ENCODE results near the gene RHOBTB3. TPM values are rescaled to one million over a fixed set of nuclear protein-coding genes. Genes with fewer than 3 reads are reported as not detected.
A peak's percentile ranks its signal among the peaks of the same experiment; 100 is the strongest.

RHOBTB3 gene
- total RNA-seq, 1 donor: 314 TPM

DNA sequence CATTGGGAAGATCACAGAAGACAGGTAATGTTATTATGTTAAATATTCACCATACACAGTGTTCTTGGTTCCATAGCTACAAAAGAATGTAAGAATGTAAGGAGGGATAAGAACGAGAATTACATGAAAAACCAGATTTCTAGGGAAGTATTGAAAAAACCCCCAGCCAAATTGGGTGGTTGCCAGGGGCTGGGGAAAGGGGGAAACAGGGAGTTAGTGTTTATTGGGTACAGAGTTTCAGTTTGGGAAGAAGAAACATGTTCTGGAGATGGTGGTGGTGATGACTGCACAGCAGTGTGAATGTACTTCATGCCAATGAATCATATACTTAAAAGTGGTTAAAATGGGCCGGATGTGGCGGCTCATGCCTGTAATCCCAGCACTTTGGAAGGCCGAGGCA, 51.0 kb downstream of the RHOBTB3 start:
- H3K4me3 ChIP-seq (ENCODE audit: insufficient read depth, low read length): no peak overlapping the region
- no peaks in the 10 kb centered on the region for H3K9me3 ChIP-seq (ENCODE audit: low read depth, low read length)
- DNase-seq (ENCODE audit: insufficient read length, low spot score, missing footprints): no peak
- H4K20me1 ChIP-seq (ENCODE audit: insufficient read depth, low read length): no peaks in the 10 kb centered on the region
- H3K79me2 ChIP-seq (ENCODE audit: insufficient read depth, low read length): no peaks in the 10 kb centered on the region
- peaks cover 41% of the 10 kb centered on the region for H3K4me1 ChIP-seq (ENCODE audit: insufficient read depth, low read length)
- TF ChIP-seq, protein P1, sequence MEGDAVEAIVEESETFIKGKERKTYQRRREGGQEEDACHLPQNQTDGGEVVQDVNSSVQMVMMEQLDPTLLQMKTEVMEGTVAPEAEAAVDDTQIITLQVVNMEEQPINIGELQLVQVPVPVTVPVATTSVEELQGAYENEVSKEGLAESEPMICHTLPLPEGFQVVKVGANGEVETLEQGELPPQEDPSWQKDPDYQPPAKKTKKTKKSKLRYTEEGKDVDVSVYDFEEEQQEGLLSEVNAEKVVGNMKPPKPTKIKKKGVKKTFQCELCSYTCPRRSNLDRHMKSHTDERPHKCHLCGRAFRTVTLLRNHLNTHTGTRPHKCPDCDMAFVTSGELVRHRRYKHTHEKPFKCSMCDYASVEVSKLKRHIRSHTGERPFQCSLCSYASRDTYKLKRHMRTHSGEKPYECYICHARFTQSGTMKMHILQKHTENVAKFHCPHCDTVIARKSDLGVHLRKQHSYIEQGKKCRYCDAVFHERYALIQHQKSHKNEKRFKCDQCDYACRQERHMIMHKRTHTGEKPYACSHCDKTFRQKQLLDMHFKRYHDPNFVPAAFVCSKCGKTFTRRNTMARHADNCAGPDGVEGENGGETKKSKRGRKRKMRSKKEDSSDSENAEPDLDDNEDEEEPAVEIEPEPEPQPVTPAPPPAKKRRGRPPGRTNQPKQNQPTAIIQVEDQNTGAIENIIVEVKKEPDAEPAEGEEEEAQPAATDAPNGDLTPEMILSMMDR (IDR thresholded peaks at IDR 0.05; ENCODE audit: extremely low read depth, low read depth, low read length): no peak
- H3K27ac ChIP-seq (ENCODE audit: low read depth, low read length): no peak overlapping the region
- peaks cover 35% of the 10 kb centered on the region for H3K36me3 ChIP-seq (ENCODE audit: insufficient read depth, low read length)
- no peak overlapping the region for H3K4me2 ChIP-seq (ENCODE audit: insufficient read depth, low read length)
- no peak overlapping the region for H2AFZ ChIP-seq (ENCODE audit: low read length)
- H3K27me3 ChIP-seq (ENCODE audit: insufficient read depth, low read length): no peaks in the 10 kb centered on the region

DNA sequence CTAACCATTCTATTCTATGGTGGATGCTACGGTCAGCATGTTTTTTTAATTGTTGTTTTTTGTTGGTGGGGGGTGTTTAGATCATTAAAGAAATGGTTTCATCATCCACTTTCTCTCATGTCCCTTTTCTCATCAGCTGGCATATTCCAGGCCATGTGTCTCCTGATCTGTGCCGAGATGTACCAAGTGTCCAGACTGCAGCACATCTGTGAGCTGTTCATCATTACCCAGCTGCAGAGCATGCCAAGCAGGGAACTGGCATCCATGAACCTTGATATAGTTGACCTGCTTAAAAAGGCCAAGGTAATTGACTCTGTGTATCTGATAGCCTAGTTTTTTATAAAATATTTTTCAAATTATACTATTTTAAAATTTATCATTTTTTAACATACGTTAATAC, 52.5 kb downstream of the RHOBTB3 start:
- H4K20me1 ChIP-seq (ENCODE audit: insufficient read depth, low read length): no peaks in the 10 kb centered on the region
- no peak overlapping the region for H3K4me3 ChIP-seq (ENCODE audit: insufficient read depth, low read length)
- H3K4me2 ChIP-seq (ENCODE audit: insufficient read depth, low read length): no peak overlapping the region
- H2AFZ ChIP-seq (ENCODE audit: low read length): no peak overlapping the region
- peaks cover 42% of the 10 kb centered on the region for H3K36me3 ChIP-seq (ENCODE audit: insufficient read depth, low read length)
- no peaks in the 10 kb centered on the region for H3K9me3 ChIP-seq (ENCODE audit: low read depth, low read length)
- no peak for DNase-seq (ENCODE audit: insufficient read length, low spot score, missing footprints)
- H3K27ac ChIP-seq (ENCODE audit: low read depth, low read length): no peak overlapping the region
- no peaks in the 10 kb centered on the region for H3K27me3 ChIP-seq (ENCODE audit: insufficient read depth, low read length)
- TF ChIP-seq, protein P1 (IDR thresholded peaks at IDR 0.05; ENCODE audit: extremely low read depth, low read depth, low read length): no peak
- H3K4me1 ChIP-seq (ENCODE audit: insufficient read depth, low read length): peaks cover 41% of the 10 kb centered on the region
- H3K79me2 ChIP-seq (ENCODE audit: insufficient read depth, low read length): no peaks in the 10 kb centered on the region

DNA sequence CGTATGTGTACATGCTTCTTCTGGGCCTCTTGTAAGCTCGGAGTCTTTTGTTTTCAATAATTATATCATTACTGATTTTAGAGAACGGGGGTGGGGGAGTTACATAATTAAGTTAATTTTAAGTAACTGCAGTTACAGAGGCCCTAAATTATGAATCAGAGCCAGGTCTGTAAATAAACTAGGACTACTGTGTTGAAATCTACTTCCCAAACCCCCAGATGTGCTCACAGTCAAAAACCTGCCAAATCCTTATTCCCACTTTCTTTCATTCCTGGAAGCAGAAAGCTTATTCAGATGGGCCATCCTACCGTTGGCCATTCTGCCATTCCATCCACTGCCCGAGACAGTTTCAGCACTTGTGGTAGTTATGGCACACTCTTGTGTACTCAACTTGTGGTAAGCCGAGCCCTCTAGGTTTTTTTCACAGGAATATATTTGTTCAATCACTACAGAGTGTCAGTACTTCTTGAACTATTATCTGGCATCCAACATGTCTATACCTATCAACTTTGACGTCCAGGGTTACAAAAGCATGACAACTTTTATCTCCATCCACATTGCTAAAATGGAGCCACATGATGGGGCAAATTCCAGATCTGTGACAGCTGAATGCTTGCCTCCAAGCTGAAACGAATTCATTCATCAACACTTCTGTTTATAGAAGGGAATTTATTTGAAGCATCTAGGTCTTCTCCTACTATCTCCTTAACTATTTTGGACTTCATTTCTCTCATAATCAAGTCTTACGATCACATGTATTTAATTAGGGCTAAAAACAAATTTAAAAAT, 53.6 kb downstream of the RHOBTB3 start:
- no peak overlapping the region for H3K27ac ChIP-seq (ENCODE audit: low read depth, low read length)
- H3K4me1 ChIP-seq (ENCODE audit: insufficient read depth, low read length): peaks cover 31% of the 10 kb centered on the region
- no peak for DNase-seq (ENCODE audit: insufficient read length, low spot score, missing footprints)

DNA sequence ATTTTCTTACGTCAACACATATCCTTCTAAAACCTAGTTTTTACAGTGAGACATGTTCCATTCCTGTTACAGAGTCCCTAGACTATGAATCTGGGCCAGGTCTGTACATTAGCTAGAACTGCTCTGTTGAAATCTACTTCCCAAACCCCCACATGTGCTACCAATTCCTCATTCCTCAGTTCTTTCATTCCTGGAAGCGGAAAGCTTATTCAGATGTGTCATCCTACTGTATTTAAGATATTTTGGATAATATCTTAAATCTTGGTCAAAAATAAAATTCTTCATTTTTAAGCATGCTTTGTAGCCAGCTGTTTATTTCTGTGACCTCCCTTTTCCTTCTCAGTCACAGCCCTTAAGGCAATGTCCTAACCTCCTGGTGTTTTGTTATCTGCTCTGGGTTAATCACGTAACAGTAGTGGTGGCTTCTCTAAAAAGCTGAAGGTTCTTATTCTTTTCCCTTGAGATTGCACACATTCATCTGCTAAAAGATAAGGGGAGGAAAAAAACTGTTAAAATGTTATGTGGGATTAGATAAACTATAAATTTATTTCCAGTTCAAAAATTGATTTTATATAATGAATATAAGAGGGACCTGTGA, 55.8 kb downstream of the RHOBTB3 start:
- H3K4me1 ChIP-seq (ENCODE audit: insufficient read depth, low read length): peaks cover 24% of the 10 kb centered on the region
- H3K4me2 ChIP-seq (ENCODE audit: insufficient read depth, low read length): no peak overlapping the region
- H3K79me2 ChIP-seq (ENCODE audit: insufficient read depth, low read length): peaks cover 2% of the 10 kb centered on the region
- TF ChIP-seq, protein P1 (IDR thresholded peaks at IDR 0.05; ENCODE audit: extremely low read depth, low read depth, low read length): no peak
- H2AFZ ChIP-seq (ENCODE audit: low read length): no peak overlapping the region
- no peaks in the 10 kb centered on the region for H3K9me3 ChIP-seq (ENCODE audit: low read depth, low read length)
- peaks cover 56% of the 10 kb centered on the region for H3K36me3 ChIP-seq (ENCODE audit: insufficient read depth, low read length)
- H4K20me1 ChIP-seq (ENCODE audit: insufficient read depth, low read length): no peaks in the 10 kb centered on the region
- DNase-seq (ENCODE audit: insufficient read length, low spot score, missing footprints): peak; percentile 10
- H3K27me3 ChIP-seq (ENCODE audit: insufficient read depth, low read length): no peaks in the 10 kb centered on the region
- no peak overlapping the region for H3K4me3 ChIP-seq (ENCODE audit: insufficient read depth, low read length)
- H3K27ac ChIP-seq (ENCODE audit: low read depth, low read length): peak overlapping the region; percentile 1

More for the DNA sequence above, 53.6 kb downstream of the RHOBTB3 start:
- Histone ChIP-seq H2AFZ (ENCODE audit: low read length) (no peak overlapping the region), H3K36me3 (ENCODE audit: insufficient read depth, low read length) (peaks cover 52% of the 10 kb centered on the region), H3K9me3 (ENCODE audit: low read depth, low read length) (no peaks in the 10 kb centered on the region), H3K27me3 (ENCODE audit: insufficient read depth, low read length) (no peaks in the 10 kb centered on the region), H4K20me1 (ENCODE audit: insufficient read depth, low read length) (no peaks in the 10 kb centered on the region), H3K4me2 (ENCODE audit: insufficient read depth, low read length) (no peak overlapping the region), H3K4me3 (ENCODE audit: insufficient read depth, low read length) (no peak overlapping the region), H3K79me2 (ENCODE audit: insufficient read depth, low read length) (peaks cover 2% of the 10 kb centered on the region)
- TF ChIP-seq, protein P1 (IDR thresholded peaks at IDR 0.05; ENCODE audit: extremely low read depth, low read depth, low read length): no peak

Measured in osteoblast (primary cell).